H9 (cell line): ENCODE results near the gene ITGB1BP1. TPM values are rescaled to one million over a fixed set of nuclear protein-coding genes. Genes with fewer than 3 reads are reported as not detected.

Experiments
- DNase-seq: peaks from one replicate; pipeline ENCODE4 v3.0.0-alpha.2; 2017
- H2AFZ ChIP-seq: one replicate; pipeline ENCODE4 v1.6.1; 2013; ENCODE audit warnings: mild to moderate bottlenecking, low read length, control low read depth, moderate library complexity
- H2AK5ac ChIP-seq: 2 replicates; pipeline ENCODE4 v1.6.1; 2013; ENCODE audit warnings: low read length, control low read depth, mixed read lengths; ENCODE audit not compliant: insufficient read length
- H2BK120ac ChIP-seq: one replicate; pipeline ENCODE4 v1.6.1; 2013; ENCODE audit warnings: low read depth, mild to moderate bottlenecking, low read length, control low read depth, inconsistent platforms; ENCODE audit not compliant: poor library complexity, severe bottlenecking
- H2BK12ac ChIP-seq: 2 replicates; pipeline ENCODE4 v1.6.1; 2013; ENCODE audit warnings: low read length, control low read depth, mixed read lengths, low read depth; ENCODE audit not compliant: insufficient read length
- H2BK15ac ChIP-seq: 2 replicates; pipeline ENCODE4 v1.6.1; 2013; ENCODE audit warnings: low read depth, low read length, control low read depth
- H2BK20ac ChIP-seq: one replicate; pipeline ENCODE4 v1.6.1; 2013; ENCODE audit warnings: low read depth, mild to moderate bottlenecking, low read length, control low read depth, inconsistent platforms; ENCODE audit not compliant: poor library complexity, severe bottlenecking
- H2BK5ac ChIP-seq: 2 replicates; pipeline ENCODE4 v1.6.1; 2013; ENCODE audit warnings: low read length, control low read depth, mixed read lengths; ENCODE audit not compliant: insufficient read length
- H3K14ac ChIP-seq: 2 replicates; pipeline ENCODE4 v1.6.1; 2013; ENCODE audit warnings: low read length, control low read depth; ENCODE audit not compliant: insufficient read depth
- H3K18ac ChIP-seq: 2 replicates; pipeline ENCODE4 v1.6.1; 2013; ENCODE audit warnings: low read depth, mild to moderate bottlenecking, mixed read lengths, low read length, control low read depth; ENCODE audit not compliant: insufficient read length
- H3K23ac ChIP-seq: 2 replicates; pipeline ENCODE4 v1.6.1; 2013; ENCODE audit warnings: low read length, control low read depth, mixed read lengths, low read depth; ENCODE audit not compliant: insufficient read length
- H3K23me2 ChIP-seq: 2 replicates; pipeline ENCODE4 v1.6.1; 2013; ENCODE audit warnings: low read depth, mild to moderate bottlenecking, mixed read lengths, low read length, control low read depth; ENCODE audit not compliant: insufficient read length, poor library complexity, severe bottlenecking
- H3K27ac ChIP-seq: 2 replicates; pipeline ENCODE4 v1.5.1; 2013; ENCODE audit warnings: low read length, control low read depth, mixed read lengths, low read depth; ENCODE audit not compliant: insufficient read length
- H3K27me3 ChIP-seq: 2 replicates; pipeline ENCODE4 v1.6.1; 2013; ENCODE audit warnings: low read length, control low read depth, inconsistent platforms; ENCODE audit not compliant: insufficient read depth
- H3K4ac ChIP-seq: 2 replicates; pipeline ENCODE4 v1.6.1; 2013; ENCODE audit warnings: low read depth, mild to moderate bottlenecking, control low read depth, inconsistent platforms, low read length, moderate library complexity
- H3K4me1 ChIP-seq: 2 replicates; pipeline ENCODE4 v1.6.1; 2013; ENCODE audit warnings: low read length, control low read depth, inconsistent platforms; ENCODE audit not compliant: insufficient read depth
- H3K4me2 ChIP-seq: 2 replicates; pipeline ENCODE4 v1.6.1; 2013; ENCODE audit warnings: low read length, control low read depth, mixed read lengths; ENCODE audit not compliant: insufficient read length, insufficient read depth
- H3K56ac ChIP-seq: 2 replicates; pipeline ENCODE4 v1.6.1; 2013; ENCODE audit warnings: low read depth, mild to moderate bottlenecking, mixed read lengths, low read length, control low read depth; ENCODE audit not compliant: insufficient read length
- H3K79me1 ChIP-seq: 2 replicates; pipeline ENCODE4 v1.6.1; 2013; ENCODE audit warnings: low read depth, mild to moderate bottlenecking, moderate library complexity, low read length, control low read depth, inconsistent platforms; ENCODE audit not compliant: insufficient read depth, poor library complexity, severe bottlenecking
- H3K79me2 ChIP-seq: 2 replicates; pipeline ENCODE4 v1.6.1; 2013; ENCODE audit warnings: low read length, control low read depth, inconsistent platforms; ENCODE audit not compliant: insufficient read depth
- H3K9ac ChIP-seq: 2 replicates; pipeline ENCODE4 v1.6.1; 2013; ENCODE audit warnings: low read length, control low read depth, mixed read lengths; ENCODE audit not compliant: insufficient read length; ENCODE audit errors: extremely low read depth
- H3K9me3 ChIP-seq: one replicate; pipeline ENCODE4 v1.6.1; 2013; ENCODE audit warnings: low read depth, low read length, inconsistent platforms; ENCODE audit not compliant: control insufficient read depth
- H3T11ph ChIP-seq: one replicate; pipeline ENCODE4 v1.6.1; 2013; ENCODE audit warnings: mild to moderate bottlenecking, low read length, control low read depth, inconsistent platforms
- H4K20me1 ChIP-seq: one replicate; pipeline ENCODE4 v1.6.1; 2013; ENCODE audit not compliant: control insufficient read depth, insufficient read length, insufficient read depth
- H4K5ac ChIP-seq: 2 replicates; pipeline ENCODE4 v1.6.1; 2013; ENCODE audit warnings: low read depth, mild to moderate bottlenecking, mixed read lengths, low read length, control low read depth; ENCODE audit not compliant: insufficient read length
- H4K8ac ChIP-seq: replicated peaks from 2 replicates; pipeline ENCODE4 v1.6.1; 2013; ENCODE audit warnings: low read length, control low read depth, mixed read lengths, low read depth; ENCODE audit not compliant: insufficient read length
- H4K91ac ChIP-seq: 2 replicates; pipeline ENCODE4 v1.6.1; 2013; ENCODE audit warnings: low read depth, mild to moderate bottlenecking, moderate library complexity, mixed read lengths, low read length, control low read depth; ENCODE audit not compliant: insufficient read length
- H3K27ac Mint-ChIP-seq, 3 experiments: 2 replicates in 2 of 3; 3 replicates in 1 of 3; pipeline ENCODE4 v1.8.0; 2020 to 2021; ENCODE audit warnings: mixed read lengths in 3 of 3, mild to moderate bottlenecking in 1 of 3, moderate library complexity in 1 of 3
- H3K27me3 Mint-ChIP-seq: 2 replicates; pipeline ENCODE4 v1.8.0; 2021; ENCODE audit warnings: low read depth, mild to moderate bottlenecking, moderate library complexity, mixed read lengths
- H3K36me3 Mint-ChIP-seq, 3 experiments: 2 replicates in 2 of 3; 3 replicates in 1 of 3; pipeline ENCODE4 v1.8.0; 2020 to 2021; ENCODE audit warnings: low read depth in 3 of 3, mixed read lengths in 3 of 3; ENCODE audit not compliant: insufficient read depth in 1 of 3
- H3K4me1 Mint-ChIP-seq, 2 experiments: 2 replicates each; pipeline ENCODE4 v1.8.0; 2020; ENCODE audit warnings: mixed read lengths in 2 of 2
- H3K4me3 Mint-ChIP-seq, 2 experiments: 2 replicates in 1 of 2; 3 replicates in 1 of 2; pipeline ENCODE4 v1.8.0; 2020 to 2021; ENCODE audit warnings: mild to moderate bottlenecking in 2 of 2, mixed read lengths in 2 of 2, moderate library complexity in 1 of 2
- H3K9me3 Mint-ChIP-seq, 2 experiments: 2 replicates in 1 of 2; 3 replicates in 1 of 2; pipeline ENCODE4 v1.8.0; 2020; ENCODE audit warnings: mild to moderate bottlenecking in 2 of 2, mixed read lengths in 2 of 2, moderate library complexity in 1 of 2
- WGBS: extraction: QIAGEN DNeasy Blood & Tissue Kit; methylation state at CpG from one replicate; pipeline ENCODE4 v1.1.7; 2013; ENCODE audit warnings: missing lambda C conversion rate, low lambda C conversion rate, mixed read lengths; ENCODE audit not compliant: insufficient read length; ENCODE audit errors: extremely low coverage; 5-methylcytosine and 5-hydroxymethylcytosine counted together
- total RNA-seq: library from RNA; stranded (reverse); gene quantifications from 2 replicates; pipeline ENCODE4 v1.2.1, GENCODE V29; 2021
- TF ChIP-seq, protein P1 (sequence below): fragments of 200-600 bp; sonication (generic); conservative IDR thresholded peaks from 3 replicates; pipeline ENCODE4 v1.8.0; 2021; ENCODE audit warnings: antibody characterized with exemption, mild to moderate bottlenecking

The ITGB1BP1 gene
- total RNA-seq, 1 experiment from 2014 or later, result 38.7 TPM

DNA sequence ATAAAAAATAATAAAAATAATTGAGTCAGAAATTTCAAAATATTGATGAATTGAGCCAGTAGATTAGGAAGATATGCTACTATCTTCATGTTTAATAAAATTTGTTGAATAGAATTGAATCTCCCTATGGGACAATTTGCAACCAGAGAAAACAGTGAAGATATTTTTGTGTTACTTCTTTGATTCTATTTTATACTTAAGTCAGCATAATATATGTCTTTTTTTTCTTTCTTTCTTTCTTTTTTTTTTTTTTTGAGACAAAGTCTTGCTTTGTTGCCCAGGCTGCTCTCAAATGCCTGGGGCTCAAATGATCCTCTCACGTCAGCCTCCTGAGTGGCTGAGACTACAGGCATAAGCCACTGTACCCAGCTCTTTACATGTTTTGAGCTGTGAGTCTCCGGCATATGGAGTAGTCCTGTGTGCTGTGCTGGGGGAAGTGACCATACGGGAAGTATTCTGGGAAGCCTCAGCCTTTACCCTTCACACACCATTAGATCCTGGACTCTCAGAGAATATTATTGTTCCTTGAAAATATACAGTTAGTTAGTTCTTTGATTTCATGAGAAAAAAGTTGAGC, 37.2 kb upstream of the ITGB1BP1 start:
- Histone ChIP-seq H2BK20ac (no peak overlapping the region), H3K23ac (no peak overlapping the region), H3K9ac (no peak overlapping the region), H3K18ac (no peak overlapping the region), H2AK5ac (no peak overlapping the region), H4K5ac (no peak overlapping the region), H4K91ac (no peak overlapping the region), H3K56ac (no peak overlapping the region), H2BK120ac (no peak overlapping the region), H3K79me1 (no peaks in the 10 kb centered on the region), H3T11ph (no peak overlapping the region), H3K27me3 (no peaks in the 10 kb centered on the region), H4K20me1 (no peaks in the 10 kb centered on the region), H3K4ac (no peak overlapping the region), H3K23me2 (no peaks in the 10 kb centered on the region), H2BK12ac (no peak overlapping the region), H3K4me2 (no peak overlapping the region), H2BK5ac (no peak overlapping the region), H3K4me1 (no peaks in the 10 kb centered on the region), H3K27ac (no peak overlapping the region), H4K8ac (no peak overlapping the region), H3K79me2 (no peaks in the 10 kb centered on the region), H3K9me3 (no peaks in the 10 kb centered on the region), H2BK15ac (no peak overlapping the region), H2AFZ (no peak overlapping the region), H3K14ac (no peak overlapping the region)
- no peaks in the 10 kb centered on the region for H3K9me3 Mint-ChIP-seq
- no CpG with 5 or more reads among the region's 3 CpGs for WGBS
- H3K27ac Mint-ChIP-seq, result peak overlapping the region in 2 of 3 experiments; percentile 50 to 56; a peak in 3 of 7 replicates
- no peaks in the 10 kb centered on the region for H3K27me3 Mint-ChIP-seq
- TF ChIP-seq, protein P1, sequence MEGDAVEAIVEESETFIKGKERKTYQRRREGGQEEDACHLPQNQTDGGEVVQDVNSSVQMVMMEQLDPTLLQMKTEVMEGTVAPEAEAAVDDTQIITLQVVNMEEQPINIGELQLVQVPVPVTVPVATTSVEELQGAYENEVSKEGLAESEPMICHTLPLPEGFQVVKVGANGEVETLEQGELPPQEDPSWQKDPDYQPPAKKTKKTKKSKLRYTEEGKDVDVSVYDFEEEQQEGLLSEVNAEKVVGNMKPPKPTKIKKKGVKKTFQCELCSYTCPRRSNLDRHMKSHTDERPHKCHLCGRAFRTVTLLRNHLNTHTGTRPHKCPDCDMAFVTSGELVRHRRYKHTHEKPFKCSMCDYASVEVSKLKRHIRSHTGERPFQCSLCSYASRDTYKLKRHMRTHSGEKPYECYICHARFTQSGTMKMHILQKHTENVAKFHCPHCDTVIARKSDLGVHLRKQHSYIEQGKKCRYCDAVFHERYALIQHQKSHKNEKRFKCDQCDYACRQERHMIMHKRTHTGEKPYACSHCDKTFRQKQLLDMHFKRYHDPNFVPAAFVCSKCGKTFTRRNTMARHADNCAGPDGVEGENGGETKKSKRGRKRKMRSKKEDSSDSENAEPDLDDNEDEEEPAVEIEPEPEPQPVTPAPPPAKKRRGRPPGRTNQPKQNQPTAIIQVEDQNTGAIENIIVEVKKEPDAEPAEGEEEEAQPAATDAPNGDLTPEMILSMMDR, result no peak
- no peak overlapping the region for H3K4me3 Mint-ChIP-seq
- no peak for DNase-seq
- peaks cover 0 to 4% of the 10 kb centered on the region in 2 experiments; a peak in 1 of 4 replicates for H3K4me1 Mint-ChIP-seq
- H3K36me3 Mint-ChIP-seq, result peaks cover 12 to 60% (median 56%) of the 10 kb centered on the region in 3 experiments; a peak in 6 of 7 replicates
